Measurements from ENCODE around the gene SMIM41. TPM values are rescaled to one million over a fixed set of nuclear protein-coding genes. Genes with fewer than 3 reads are reported as not detected.

The SMIM41 gene
- total and polyA plus RNA-seq, 2 donors from 2014 or later: 0.31 TPM; not detected in 1

DNA sequence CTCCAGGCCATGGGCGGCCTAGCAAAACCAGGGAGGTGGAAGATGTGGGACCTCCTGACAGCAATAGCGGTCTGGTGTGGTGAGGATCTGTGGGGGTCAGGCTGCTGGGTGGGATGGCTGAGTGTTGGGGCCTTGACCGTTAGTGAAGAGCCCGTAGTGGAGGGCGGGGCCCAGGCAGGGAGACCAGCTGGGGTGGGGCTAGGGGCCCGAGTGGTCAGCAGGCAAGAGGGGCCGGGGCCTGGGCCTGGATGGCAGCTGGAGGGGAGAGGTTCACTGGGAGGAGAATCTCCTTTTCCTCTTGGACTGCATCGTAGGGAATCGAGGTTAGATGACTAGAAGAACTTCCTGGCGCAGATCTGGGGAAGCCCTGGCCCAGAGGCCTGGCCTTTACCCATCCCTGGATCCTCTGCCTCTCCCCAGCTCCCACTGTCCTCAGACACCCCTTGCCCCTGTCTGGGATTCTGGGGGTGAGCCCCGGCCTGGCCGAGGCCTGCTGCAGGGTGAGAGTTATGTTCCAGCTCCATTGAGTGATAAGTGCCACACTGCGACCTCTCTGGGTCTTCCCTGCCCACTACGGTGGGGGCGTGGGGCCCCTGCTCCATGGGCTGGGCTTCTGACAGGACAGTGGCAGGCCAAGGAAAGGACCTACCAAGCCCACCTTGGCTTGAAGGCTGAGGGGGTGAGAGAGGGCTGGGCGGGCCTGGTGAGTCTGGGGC lies 65.2 kb downstream of the SMIM41 start:
- Histone ChIP-seq H3K4me1 (ENCODE audit: control insufficient read depth in 2 of 3, insufficient read depth in 2 of 3, low read depth in 1 of 3, low read length in 3 of 3) (peaks cover 0 to 17% (median 14%) of the 10 kb centered on the region in 3 donors), H3K9ac (ENCODE audit: low read length in 3 of 3) (no peak overlapping the region), H3K36me3 (ENCODE audit: control insufficient read depth in 2 of 3, insufficient read depth in 3 of 3, low read length in 3 of 3) (no peaks in the 10 kb centered on the region), H3K27ac (ENCODE audit: low read depth in 2 of 2, low read length in 2 of 2) (no peak overlapping the region), H3K9me3 (ENCODE audit: control insufficient read depth in 2 of 3, insufficient read depth in 1 of 3, low read length in 3 of 3) (no peaks in the 10 kb centered on the region), H3K27me3 (ENCODE audit: control insufficient read depth, insufficient read depth, low read length) (no peaks in the 10 kb centered on the region), H3K4me3 (ENCODE audit: low read length in 3 of 3) (no peak overlapping the region)
- TF ChIP-seq, protein P1, sequence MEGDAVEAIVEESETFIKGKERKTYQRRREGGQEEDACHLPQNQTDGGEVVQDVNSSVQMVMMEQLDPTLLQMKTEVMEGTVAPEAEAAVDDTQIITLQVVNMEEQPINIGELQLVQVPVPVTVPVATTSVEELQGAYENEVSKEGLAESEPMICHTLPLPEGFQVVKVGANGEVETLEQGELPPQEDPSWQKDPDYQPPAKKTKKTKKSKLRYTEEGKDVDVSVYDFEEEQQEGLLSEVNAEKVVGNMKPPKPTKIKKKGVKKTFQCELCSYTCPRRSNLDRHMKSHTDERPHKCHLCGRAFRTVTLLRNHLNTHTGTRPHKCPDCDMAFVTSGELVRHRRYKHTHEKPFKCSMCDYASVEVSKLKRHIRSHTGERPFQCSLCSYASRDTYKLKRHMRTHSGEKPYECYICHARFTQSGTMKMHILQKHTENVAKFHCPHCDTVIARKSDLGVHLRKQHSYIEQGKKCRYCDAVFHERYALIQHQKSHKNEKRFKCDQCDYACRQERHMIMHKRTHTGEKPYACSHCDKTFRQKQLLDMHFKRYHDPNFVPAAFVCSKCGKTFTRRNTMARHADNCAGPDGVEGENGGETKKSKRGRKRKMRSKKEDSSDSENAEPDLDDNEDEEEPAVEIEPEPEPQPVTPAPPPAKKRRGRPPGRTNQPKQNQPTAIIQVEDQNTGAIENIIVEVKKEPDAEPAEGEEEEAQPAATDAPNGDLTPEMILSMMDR (IDR thresholded peaks at IDR 0.05; ENCODE audit: borderline replicate concordance, extremely low read depth, insufficient read depth): no peak
- no peak for FAIRE-seq
- intact Hi-C loops (cut with DNase I): no loop called here
- no peak for DNase-seq

DNA sequence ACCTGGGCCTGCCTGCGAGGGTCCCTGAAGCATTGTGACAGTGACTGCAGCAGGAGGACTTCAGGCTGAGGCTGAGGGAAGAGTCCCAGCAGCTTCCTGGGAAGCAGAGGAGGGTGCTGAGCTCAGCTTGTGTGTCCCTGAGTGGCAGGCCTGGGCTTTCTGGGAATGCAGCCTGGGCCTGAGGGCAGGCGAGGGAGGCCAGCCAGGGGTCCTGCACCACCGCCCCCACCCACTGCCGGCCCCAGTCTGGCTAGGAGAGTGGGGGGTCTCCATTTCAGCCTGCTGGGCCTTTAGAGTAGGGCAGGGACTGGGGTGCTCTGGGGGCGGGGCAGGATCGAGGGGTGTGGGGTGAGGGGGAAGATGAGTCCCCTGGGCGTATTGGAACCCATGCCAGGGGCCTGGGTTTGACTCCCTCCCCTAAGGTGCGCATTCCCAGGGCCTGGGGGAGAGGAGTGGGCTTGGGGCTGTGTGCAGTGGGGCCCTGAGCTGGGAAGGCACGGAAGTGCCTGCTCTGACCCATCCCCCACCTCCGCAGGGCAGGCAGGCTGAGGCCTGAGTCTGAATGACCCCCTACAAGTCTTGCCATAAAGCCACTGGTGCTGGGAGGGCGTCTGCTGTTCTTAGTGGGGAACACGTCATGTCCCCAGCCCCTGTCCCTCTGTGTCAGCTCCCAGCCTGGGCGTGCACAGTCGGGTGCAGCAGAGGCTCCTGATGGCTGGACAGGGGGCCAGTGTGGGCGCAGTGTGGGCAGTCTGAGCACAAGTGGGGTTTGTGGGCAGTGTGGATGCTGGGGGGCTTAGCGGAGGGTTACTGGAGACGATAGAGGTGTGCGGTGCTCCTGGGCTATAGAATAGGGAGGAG lies 66.0 kb downstream of the SMIM41 start:
- no peak overlapping the region for H3K9ac ChIP-seq (ENCODE audit: low read length in 3 of 3)
- no peak for DNase-seq
- FAIRE-seq: no peak
- TF ChIP-seq, protein P1 (IDR thresholded peaks at IDR 0.05; ENCODE audit: borderline replicate concordance, extremely low read depth, insufficient read depth): no peak
- peaks cover 0 to 17% (median 14%) of the 10 kb centered on the region in 3 donors for H3K4me1 ChIP-seq (ENCODE audit: control insufficient read depth in 2 of 3, insufficient read depth in 2 of 3, low read depth in 1 of 3, low read length in 3 of 3)
- no peaks in the 10 kb centered on the region for H3K36me3 ChIP-seq (ENCODE audit: control insufficient read depth in 2 of 3, insufficient read depth in 3 of 3, low read length in 3 of 3)
- H3K4me3 ChIP-seq (ENCODE audit: low read length in 3 of 3): no peak overlapping the region
- intact Hi-C loops (cut with DNase I): no loop called here
- no peak overlapping the region for H3K27ac ChIP-seq (ENCODE audit: low read depth in 2 of 2, low read length in 2 of 2)
- H3K9me3 ChIP-seq (ENCODE audit: control insufficient read depth in 2 of 3, insufficient read depth in 1 of 3, low read length in 3 of 3): no peaks in the 10 kb centered on the region
- H3K27me3 ChIP-seq (ENCODE audit: control insufficient read depth, insufficient read depth, low read length): no peaks in the 10 kb centered on the region

DNA sequence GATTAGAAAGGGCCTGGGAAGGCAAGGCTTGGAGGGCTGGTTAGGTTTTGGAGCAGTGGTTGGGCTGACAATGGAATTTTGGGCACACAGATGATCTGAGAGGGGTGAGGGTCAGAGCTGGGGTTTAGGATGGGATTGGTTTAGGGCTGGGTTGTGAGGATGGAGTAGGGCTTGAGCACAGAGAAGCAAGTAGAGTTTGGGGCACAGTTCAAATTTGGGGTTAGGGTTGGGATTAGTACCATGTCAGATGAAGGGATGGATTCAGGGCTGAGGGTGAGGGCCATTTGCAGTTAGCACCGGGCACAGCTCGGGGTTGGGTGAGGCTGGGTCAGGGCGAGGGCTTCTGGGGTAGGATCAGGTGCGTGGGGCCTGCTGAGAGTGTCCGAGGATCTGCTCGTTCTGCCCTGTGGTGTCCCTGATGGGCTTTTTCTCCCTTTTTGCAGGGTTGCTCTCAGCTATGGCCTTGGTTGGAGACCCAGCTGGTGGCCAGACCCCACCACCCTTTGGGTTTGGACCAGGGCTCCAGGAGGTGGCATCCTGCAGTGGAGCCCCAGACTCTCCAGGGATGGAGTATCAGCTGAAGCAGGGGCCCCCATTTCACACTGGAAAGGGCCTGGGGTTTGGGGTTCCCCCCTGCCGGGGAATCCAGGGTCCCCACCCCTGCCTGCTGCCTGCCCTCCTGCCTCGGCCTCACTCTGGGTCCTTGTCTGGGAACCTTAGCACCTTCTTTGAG lies 66.8 kb downstream of the SMIM41 start:
- Histone ChIP-seq H3K9me3 (ENCODE audit: control insufficient read depth in 2 of 3, insufficient read depth in 1 of 3, low read length in 3 of 3) (no peaks in the 10 kb centered on the region), H3K4me1 (ENCODE audit: control insufficient read depth in 2 of 3, insufficient read depth in 2 of 3, low read depth in 1 of 3, low read length in 3 of 3) (peaks cover 0 to 17% (median 14%) of the 10 kb centered on the region in 3 donors), H3K36me3 (ENCODE audit: control insufficient read depth in 2 of 3, insufficient read depth in 3 of 3, low read length in 3 of 3) (no peaks in the 10 kb centered on the region), H3K27ac (ENCODE audit: low read depth in 2 of 2, low read length in 2 of 2) (peak overlapping the region in 1 of 2 donors; percentile 74), H3K9ac (ENCODE audit: low read length in 3 of 3) (peak overlapping the region in 1 of 3 donors; percentile 34), H3K27me3 (ENCODE audit: control insufficient read depth, insufficient read depth, low read length) (no peaks in the 10 kb centered on the region), H3K4me3 (ENCODE audit: low read length in 3 of 3) (no peak overlapping the region)
- TF ChIP-seq, protein P1 (IDR thresholded peaks at IDR 0.05; ENCODE audit: borderline replicate concordance, extremely low read depth, insufficient read depth): no peak
- FAIRE-seq (no peak), DNase-seq (peak in 1 of 5 donors; percentile 38)
- intact Hi-C loops (cut with DNase I): no loop called here
